Measurements from ENCODE around the gene NEURL1B.

Gene NEURL1B

DNA sequence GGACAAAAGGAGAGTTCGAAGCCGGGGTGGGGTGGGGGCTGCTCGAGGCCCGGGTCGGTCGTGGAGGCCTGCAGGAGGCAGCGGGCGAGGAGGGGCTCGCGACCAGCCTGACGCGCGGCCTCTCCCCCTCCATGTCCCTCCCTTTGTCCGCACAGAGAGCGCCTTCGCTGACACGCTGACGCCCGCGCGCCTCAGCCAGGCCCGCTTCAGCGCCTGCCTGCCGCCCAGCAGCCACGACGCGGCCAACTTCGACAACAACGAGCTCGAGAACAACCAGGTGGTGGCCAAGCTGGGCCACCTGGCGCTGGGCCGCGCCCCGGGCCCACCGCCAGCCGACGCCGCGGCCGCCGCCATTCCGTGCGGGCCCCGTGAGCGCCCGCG, 42.2 kb downstream of the NEURL1B start:
- no peak for DNase-seq

DNA sequence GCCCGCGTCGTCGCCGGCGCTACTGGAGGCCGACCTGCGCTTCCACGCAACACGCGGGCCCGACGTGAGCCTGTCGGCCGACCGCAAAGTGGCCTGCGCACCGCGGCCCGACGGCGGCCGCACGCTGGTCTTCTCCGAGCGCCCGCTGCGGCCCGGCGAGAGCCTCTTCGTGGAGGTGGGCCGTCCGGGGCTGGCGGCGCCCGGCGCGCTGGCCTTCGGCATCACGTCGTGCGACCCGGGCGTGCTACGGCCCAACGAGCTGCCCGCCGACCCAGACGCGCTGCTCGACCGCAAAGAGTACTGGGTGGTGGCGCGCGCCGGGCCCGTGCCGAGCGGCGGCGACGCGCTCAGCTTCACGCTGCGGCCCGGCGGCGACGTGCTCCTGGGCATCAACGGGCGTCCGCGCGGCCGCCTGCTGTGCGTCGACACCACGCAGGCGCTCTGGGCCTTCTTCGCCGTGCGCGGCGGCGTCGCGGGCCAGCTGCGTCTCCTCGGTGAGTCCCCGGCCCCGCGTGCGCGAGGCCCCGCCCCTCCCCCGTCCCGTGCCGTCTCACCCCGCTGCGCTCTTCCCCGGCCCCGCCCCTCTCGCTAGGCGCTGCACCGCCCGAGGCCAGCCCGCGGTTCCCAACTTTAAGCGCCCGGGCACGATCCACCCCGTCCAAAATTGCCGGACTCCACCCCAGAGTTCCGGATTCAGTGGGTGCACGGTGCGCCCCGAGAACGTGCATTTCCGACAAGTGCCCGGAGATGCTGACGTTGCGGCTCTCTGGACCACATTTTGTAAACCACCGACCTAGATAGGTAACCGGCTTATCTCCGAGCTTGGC, 42.8 kb downstream of the NEURL1B start:
- peak; percentile 52 to 63 for DNase-seq

DNA sequence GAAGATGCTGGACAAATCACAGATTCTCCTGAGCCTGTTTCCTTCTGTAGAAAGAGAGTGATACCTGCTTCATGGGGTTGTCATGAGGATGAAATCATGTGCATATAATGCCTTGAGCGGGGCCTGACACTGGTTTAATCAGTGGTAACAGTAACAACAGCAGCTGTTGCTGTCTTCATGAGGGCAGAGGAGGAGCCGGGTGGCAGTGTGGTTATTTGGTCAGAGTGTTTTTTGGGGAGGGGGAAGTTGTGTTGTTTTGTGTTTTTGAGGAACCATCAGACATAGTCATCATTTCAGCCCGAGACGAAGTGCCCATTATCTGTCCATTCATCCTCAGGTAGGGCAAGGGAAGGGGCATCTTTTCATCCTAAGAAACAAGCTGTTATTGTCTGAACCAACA, 44.0 kb downstream of the NEURL1B start:
- DNase-seq = no peak

DNA sequence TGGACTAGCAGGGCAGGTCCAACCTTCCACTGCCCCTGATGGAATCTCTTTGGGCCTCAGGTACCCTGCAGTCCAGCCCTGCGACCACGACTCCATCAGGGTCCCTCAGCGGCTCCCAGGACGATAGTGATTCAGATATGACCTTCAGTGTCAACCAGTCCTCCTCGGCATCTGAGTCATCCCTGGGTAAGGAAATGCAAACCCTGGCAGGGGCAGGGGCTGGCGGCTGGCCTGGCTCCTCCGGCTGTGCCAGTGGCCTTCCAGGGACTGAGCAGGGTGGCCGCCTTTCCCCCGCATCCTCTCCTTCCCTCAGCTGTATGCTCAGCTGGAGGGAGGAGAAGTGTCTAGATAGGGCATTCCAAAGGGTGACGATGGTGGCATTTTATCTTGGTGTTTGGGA, 45.0 kb downstream of the NEURL1B start:
- no peak for DNase-seq

DNA sequence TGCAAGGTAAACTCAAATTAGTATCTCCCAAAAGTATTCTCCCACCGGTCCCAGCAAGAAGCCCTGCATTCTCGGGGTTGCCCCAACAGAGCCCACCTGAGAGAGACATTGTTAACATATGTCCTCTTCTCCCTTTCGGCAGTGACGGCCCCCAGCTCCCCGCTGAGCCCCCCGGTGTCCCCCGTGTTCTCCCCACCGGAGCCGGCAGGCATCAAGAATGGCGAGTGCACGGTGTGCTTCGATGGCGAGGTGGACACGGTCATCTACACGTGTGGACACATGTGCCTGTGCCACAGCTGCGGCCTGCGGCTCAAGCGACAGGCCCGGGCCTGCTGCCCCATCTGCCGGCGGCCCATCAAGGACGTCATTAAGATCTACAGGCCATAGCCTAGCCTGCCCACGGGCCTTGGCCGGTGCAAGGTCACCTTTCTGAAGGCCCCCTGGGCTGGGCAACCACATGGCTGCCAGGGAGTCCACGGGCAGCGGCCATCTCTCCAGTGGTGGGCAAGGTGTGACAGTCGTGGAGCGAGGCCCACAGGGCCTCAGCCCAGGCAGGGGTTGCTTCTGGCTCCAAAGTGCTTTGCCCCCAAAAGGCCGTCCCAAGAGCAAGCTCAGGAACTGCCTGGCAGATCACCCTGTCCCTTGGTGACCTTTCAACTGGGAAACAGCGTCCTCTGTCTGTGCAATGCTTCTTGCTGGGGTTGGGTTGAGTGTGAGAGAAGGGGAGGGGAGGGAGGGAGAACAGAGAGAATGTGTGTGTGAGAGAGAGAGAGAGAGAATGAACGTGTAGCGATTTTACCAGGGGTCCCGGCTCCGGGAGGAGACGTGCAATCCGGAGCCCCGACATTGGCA, 45.7 kb downstream of the NEURL1B start:
- DNase-seq = no peak

DNA sequence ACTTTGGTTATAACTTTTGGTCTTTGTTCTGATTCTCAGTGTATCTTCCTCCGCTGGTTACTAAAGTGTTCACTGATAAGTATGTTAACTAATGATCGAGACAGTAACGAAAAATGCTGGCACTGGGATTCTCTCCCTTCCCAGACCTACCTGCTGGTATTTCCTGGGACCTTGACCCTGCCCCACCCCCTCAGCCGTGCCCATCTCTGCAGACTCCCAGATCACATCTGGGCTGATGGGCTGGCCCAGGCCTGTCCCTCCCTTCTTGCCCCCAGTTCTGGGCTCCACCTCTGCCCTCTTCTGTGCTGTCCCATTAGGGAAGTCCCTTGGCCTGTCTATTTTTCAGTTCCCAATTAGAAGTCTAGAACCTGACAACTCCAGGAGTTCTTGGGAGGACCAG, 46.9 kb downstream of the NEURL1B start:
- DNase-seq = no peak

DNA sequence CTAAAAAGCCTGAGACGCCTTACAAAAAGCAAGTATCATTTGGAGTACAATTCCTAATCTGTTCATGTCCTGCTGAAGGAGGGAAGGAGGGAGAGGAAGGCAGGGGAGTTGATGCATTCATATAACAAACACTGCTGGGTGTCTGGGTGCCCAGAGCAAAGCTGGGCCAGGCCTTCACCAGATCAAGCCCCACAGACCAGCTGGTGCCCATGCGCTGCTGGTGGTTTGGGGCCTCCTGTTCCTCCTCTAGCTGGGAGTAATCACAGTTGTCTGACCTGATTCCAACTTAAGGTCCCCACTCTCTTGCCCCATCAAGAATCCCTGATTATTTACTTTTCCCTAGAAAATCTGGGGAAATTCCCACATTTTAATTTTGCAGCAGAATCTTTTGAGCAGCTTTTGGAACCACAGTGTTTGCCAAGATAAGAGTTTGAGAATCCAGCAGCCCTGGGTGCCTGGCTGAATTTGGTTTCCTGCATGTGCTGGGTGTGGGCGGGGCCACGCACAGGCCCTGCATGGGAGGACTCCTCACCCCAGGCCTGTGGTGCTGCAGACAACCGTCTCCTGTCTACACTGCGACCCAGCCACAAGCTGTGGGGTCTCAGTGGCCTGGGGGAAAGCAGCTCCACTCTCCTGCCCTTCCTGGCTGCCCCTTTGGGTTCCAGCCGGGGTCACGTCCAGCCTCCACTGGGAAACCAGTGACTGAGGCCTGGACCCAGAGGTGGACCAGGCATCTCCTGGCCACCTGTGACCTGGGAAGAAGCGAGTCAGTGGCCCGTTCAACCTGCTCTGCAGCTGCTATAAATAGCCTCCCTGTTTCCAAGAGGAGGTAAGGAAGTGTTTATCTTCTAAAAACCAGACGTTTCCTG, 47.5 kb downstream of the NEURL1B start:
- DNase-seq = peak; percentile 34 to 35

DNA sequence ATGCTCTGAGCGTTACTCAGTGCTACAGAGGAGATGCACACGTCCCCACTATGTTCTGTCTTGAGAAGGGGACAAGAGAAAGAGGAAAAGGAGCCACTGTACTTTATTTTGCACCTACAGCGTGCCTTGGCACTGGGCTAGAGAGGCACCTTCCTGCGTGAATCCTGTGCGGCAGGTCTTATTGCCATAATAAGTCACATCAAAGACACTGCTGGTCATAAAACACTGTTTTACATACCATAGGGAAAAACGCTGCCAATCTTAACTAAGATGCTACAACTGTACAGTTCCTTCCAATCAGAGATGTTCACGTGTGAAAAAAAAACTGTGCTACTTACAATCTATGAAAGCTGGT, 48.1 kb downstream of the NEURL1B start:
- DNase-seq = no peak

DNA sequence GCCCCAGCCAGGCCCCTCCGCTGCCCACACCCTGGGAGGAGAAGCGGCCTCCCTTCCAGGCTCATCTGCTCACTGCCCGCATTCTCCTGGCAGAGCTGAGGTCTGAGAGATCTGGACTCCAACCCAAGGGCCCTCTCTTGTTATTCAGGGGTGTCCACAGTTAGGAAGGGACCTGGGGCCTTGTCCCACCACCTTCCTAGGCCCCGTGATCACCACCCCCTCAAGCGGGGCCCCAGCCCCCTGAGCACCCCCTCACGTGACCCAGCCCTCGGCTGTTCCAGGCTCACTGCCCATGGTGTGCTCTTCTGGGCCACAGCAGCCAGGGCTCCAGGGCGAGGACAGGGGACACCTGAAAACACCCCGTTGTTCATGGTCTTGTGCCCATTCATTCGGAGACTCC, 48.7 kb downstream of the NEURL1B start:
- no peak for DNase-seq

DNA sequence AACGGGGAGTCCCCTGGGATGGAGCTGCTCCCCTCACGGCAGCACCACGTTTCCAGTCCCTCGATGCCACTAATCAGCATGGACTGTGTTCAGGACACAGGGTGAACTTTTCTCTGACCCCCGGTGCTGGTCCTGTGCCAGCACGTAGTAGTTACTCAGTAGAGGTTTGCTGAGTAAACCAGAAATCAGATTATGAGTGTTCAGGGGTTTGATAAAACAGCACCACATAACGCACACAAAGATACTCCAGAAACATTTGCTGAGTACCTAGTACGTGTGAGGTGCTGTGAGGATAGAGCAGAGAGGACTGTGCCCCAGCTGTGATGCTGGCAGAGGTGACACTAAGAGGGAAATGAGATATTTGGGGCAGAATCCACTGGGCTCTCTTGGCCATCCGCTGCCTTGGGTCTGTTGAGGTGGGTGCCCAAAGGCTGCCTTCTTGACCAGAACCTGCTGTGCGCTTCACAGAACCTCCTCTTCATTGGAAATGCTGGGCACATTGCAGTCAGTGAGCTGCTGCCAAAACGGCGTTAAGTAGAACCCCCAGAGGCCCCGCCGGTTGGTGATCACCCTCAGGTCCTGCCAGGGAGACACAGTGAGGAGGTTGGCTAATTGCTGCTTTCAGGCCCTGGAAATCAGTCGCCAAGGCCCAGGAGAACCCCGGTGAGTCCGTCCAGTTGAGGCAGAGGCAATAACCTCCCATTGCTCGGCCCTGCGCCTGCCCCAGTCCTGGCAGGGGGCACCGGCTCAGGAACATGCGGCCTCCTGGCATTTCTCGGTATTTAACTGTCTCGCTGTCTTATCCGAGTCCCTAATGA, 49.4 kb downstream of the NEURL1B start:
- peak in 1 of 2 experiments; percentile 32 for DNase-seq

DNA sequence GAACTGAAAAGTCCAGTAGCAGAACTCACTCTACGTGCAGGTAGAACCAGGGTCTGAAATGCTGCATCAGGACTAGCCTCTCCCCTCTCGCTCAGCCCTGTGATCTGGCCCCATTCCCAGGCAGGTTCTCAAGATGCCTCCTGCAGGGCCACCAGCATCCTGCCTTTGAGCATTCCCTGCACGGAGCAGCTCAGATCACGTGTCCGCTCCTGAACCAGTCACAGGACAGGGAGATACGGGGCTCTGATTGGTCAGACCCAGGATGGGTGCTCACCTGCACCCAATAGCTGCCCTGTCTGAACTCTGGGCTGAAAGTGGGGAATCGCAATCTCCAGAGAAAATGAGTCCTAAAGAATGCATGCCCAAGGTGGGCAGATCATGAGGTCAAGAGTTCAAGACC, 50.8 kb downstream of the NEURL1B start:
- DNase-seq = no peak

DNA sequence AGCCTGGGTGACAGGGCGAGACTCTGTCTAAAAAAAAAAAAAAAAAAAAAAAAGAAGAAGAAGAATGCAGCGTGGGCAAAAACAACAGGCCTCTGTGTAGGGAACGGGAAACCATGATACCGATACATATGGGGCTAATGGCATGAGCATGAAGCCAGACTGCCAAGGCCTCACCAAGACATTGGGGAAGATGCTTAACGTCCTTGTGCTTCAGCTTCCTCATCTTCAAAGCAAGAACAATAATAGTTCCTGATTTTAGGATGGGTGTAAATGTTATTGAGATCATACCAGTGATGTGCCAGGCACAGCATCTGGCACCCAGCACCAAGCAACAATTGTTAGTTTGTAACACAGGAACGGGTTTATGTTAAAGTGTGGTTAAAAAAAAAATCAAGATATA, 51.4 kb downstream of the NEURL1B start:
- DNase-seq = no peak

DNA sequence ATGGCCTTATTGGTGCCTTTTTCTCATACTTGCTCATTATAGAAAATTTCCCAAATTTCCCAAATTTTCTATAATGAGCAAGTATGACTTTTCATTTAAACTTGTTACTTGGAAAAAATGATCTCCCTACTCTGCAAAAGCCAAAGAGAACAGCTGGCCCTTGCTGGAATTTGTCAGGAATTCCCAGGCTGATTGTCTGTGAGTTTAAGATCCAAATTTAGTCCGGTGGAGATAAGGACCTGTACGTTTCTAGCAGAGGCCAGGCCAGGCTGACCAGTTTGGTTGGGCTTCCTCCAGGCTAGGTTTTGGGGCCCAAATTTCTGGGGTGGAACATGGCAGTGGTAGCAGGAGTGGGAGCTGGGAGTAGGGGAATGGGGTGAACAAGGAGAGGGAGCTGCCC, 51.9 kb downstream of the NEURL1B start:
- no peak for DNase-seq

DNA sequence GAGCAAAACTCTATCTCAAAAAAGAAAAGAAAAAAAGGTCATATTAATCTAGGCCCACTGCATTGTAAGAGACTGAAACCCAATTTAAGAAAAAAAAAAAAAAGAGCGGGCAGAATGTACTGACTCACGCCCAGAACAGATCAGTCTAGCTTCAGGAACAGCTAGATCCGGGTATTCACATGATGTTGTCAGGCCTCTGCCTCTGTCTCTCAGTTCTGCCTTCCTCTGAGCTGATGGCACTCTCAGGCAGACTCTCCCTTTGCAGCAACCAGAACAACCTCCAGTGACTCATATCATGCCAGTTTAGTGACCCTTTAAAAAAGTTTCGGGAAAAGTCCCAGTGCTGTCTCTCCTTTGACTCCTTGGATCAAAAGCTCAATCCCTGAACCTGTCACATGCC, 53.0 kb downstream of the NEURL1B start:
- no peak for DNase-seq

DNA sequence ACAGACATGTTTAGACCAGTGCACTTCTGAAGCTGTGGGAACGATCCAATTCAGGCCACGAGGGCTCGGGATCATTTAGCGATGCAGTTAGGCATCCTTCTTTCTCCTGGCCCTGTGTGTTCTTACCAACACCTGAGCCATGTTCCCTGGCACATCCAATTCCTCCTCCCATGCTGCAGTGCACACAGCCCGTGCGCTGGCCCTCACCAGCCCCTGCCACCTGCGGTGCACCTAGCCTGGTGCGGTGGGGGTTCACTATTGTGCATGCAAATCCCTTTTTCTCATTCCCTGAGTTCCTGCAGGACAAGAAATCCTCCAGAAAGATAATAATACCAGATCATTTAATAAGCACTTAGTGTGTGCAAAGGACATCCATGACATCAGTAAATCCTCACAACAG, 53.5 kb downstream of the NEURL1B start:
- DNase-seq = no peak

DNA sequence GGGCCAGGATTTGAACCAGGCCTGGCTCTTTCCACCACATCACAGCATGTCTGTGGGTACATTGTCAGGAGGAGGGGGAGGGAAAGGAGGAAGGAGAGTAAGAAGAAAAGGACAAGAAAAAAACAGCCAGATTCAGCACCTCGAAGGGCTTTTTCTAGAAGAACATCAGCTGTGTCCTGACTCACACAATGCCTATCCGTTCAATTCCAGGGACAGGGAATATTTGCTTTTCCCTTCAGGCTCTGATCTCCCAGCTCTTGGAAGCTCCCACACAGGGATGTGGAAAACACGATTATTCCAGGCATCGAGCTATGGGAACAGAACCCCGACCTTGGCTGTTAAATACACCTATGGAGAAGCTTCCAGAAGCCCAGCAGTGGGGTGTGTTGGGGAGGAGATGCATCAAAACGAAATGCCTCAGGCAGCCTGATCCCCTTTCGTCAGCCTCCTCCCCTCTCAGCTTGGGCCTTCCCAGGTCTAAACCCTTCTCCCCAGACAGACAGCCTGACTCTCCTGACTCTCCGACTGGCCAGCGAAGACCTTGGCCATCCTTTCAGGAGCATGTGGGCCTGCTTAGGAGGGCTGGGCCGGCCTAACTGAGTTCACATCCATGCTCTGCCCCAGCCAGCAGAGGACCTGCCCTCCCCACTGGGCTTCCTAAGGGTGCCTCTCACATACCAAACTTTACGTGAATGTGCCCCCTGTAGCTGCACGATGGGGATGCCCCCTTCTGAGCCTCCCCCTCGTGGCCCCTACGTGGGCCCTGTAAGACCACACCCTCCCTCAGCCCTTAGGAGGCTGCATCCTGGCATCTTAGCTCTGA, 54.4 kb downstream of the NEURL1B start:
- DNase-seq = no peak

DNA sequence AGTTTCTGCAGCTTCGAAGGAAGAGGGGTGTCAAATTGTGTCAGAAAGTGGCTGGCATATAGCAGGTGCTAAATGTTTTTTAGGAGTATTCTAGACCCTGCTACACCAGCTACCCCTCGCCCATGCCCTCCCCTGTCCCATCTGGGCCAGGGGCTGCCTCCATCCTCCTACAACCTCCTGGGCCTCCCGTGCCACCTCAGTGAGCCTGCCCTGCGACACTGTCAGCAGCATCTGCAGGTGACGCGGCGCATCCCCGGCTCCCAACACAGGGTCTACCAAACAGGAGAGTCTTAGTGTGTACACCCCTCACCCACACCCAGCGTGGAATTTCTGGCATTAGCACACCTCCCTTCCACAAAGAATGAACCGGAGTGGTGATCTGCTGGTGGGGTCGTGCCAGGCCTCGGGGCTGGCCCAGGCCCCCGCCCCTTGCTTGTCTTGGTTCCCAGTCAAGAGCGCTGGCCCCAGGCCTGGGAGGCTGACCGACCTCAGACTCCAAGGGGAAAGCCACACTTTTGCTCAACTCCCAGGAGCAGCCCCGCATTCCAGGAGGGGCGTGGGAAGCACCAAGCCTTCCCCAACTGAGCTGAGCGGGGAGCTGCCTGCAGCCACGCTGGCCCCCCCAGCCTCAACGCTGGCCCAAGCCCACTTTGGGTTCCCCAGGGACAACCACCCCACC, 55.2 kb downstream of the NEURL1B start:
- no peak for DNase-seq

DNA sequence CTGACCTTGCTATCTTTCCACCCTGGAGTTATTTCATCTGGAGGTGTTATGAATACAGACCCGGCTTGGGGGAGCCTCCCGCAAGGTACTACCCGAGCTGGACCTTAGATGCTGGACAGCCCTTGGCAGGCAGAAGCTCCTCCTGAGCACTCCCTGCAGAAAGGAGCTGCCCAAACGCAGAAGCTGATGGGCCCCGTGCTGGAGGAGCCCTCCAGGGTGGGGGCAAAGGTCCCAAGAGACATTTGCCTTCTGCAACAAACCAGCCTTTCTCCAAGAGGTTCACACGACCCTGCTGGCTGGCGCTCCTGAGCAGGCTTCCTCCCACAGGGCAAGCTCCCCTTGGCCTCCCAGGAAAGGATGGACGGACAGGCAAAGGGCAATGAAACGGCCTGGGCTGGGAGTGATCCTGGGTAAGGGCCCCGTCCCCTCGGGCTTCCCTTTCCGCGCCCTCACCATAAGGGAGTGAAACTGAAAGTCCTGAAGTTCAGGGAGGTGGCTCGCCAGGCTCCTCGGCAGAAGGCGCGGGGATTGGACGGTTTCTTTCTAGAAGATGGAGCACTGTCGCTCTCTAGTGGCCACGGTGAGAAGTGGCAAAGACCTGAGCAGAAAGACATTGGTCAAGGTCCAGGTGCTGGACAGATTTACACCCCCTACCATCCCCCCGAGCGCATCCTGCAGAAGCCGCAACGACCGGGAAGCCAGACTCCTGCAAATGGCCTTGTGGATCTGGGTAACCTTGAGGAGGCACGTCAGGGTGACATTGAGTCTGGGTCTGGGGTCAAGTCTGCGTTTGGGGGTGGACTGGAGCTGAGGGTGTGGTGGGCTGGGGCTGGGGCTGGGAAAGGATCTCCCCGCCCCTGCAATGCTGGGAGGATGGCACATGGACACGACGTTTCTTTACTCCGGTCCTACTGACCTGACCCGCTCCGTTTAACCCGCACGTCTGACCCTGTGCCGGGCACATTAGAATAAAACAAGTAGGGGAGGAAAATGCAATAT, 56.4 kb downstream of the NEURL1B start:
- DNase-seq = peak; percentile 83 to 88

DNA sequence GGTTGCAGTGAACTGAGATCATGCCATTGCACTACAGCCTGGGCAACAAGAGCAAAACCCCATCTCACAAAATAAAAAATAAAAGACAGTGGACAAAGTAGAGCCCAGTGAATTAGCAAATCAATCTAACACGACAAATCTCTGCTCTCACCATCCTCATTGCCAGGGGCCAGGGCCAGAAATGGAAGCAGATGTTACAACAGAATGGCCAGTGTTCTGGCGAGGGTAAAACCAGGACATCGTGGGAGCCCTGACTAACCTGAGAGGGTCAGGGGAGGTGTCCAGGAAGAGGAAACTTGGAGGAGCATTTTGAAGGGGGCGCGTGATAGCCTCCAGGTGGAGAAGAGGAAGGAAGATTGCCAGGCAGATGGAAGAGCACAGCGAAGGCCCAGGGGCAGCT, 58.4 kb downstream of the NEURL1B start:
- no peak for DNase-seq

DNA sequence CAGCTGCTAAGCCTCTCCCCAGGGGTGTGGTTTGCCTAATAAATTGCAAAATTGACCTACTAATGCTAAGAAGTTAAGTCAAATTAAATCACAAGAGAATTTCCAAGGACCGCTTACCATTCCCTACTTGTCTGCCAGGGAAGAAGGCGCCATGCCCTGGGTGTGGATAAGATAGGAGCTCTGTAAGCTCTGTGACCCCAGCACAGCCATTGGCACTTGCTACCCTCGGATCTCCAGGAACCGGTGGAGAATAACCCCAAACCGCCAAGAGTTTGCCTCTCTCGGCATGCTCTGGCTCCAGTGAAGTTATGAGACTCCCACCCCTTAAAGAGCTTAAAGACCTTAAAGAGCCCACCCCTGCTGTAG, 58.9 kb downstream of the NEURL1B start:
- DNase-seq = no peak
